Astrocyte of the spinal cord (primary cell): ENCODE measurements around the gene MPHOSPH9.

Source experiments
- DNase-seq: peaks from one replicate; pipeline ENCODE4 v3.0.0; 2011; ENCODE audit warnings: low read depth, low spot score
- H3K4me3 ChIP-seq: 2 replicates; pipeline ENCODE4 v1.5.1; 2011; ENCODE audit warnings: low read depth, mild to moderate bottlenecking, low read length, moderate library complexity
- in situ Hi-C: cut with HindIII; loops from 2 replicates; pipeline ENCODE4 v1.10.0; 2017; ENCODE audit warnings: low sequenced_read_pairs
- TF ChIP-seq, protein P1 (sequence below): IDR thresholded peaks from 2 replicates; pipeline ENCODE4 v1.5.1; 2012; ENCODE audit warnings: low read depth, mild to moderate bottlenecking, low read length, inconsistent platforms

MPHOSPH9 gene

DNA sequence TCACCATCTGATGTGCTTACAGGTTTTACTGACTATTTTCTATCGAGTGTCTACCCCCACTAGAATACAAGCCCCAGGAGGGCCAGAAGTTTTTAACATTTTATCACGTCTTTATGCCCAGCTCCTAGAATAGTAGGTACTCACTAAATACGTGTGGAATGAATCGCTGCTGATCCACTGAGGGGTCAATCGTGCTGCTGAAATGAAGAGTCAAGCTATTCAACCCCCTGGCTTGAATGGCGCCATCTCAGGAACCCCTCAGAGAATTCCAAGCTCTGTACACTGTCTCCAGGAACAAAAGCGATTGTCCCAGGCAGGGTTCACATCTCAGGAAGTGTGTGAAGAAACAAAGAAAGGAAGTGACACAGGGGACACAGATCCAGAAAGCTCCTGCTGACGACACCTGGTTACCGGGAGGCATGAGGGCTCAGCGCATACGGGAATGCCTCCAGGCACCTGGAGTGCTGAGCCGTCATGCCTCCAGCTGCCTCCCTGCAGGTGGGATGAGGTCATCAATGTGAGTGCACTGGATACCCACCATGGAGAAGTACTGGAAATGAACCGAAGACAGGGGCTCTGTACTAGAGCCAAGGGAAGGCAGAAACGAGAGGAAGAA lies 127.6 kb downstream of the MPHOSPH9 start:
- peak; percentile 47 for DNase-seq
- H3K4me3 ChIP-seq, result no peak overlapping the region
- TF ChIP-seq, protein P1, sequence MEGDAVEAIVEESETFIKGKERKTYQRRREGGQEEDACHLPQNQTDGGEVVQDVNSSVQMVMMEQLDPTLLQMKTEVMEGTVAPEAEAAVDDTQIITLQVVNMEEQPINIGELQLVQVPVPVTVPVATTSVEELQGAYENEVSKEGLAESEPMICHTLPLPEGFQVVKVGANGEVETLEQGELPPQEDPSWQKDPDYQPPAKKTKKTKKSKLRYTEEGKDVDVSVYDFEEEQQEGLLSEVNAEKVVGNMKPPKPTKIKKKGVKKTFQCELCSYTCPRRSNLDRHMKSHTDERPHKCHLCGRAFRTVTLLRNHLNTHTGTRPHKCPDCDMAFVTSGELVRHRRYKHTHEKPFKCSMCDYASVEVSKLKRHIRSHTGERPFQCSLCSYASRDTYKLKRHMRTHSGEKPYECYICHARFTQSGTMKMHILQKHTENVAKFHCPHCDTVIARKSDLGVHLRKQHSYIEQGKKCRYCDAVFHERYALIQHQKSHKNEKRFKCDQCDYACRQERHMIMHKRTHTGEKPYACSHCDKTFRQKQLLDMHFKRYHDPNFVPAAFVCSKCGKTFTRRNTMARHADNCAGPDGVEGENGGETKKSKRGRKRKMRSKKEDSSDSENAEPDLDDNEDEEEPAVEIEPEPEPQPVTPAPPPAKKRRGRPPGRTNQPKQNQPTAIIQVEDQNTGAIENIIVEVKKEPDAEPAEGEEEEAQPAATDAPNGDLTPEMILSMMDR, result no peak
- in situ Hi-C loops, result no loop called here

DNA sequence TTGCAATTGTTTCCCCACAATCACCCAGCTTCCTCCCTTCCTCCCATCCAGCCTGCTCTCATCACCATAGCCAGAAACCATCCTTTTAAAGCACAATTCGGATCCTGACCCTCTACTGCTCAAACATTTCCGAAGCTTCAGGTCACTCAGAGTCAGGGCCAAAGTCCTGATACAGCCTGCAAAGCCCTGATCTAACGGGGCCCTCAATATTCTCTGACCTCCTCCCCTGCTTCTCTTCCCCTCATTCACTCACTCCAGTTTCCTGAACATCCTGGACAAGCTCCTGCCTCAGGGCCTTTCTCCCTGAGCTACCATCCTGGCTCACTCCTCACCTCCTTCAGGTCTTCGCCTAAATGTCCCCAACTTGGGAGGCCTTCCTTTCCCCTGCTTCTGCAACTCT lies 128.1 kb downstream of the MPHOSPH9 start:
- no peak for DNase-seq
- in situ Hi-C loops, result no loop called here
- H3K4me3 ChIP-seq, result no peak overlapping the region
- TF ChIP-seq, protein P1, result no peak
